Esophagus muscularis mucosa (tissue), 3 donors: Measurements from ENCODE around the gene SERPINE1.

ENCODE experiments used
- POLR2A ChIP-seq: fragments of 450-650 bp; IDR thresholded peaks from one replicate; pipeline ENCODE4 v1.6.1; 2017; ENCODE audit warnings: antibody characterized with exemption, moderate library complexity, mild to moderate bottlenecking, low read depth
- POLR2AphosphoS5 ChIP-seq, 2 donors: sonication (generic); formaldehyde crosslinking; IDR thresholded peaks; one replicate each; pipeline ENCODE4 v1.6.1; 2017; ENCODE audit warnings: antibody characterized with exemption in 2 of 2
- TF ChIP-seq, protein P1 (sequence below), 3 experiments: fragments of 200-600 bp in 2 of 3; fragments of 450-650 bp in 1 of 3; sonication (generic) in 2 of 3; IDR thresholded peaks; one replicate each; pipeline ENCODE4 v1.5.1; 2017 to 2019; ENCODE audit warnings: antibody characterized with exemption in 3 of 3, mild to moderate bottlenecking in 2 of 3, moderate library complexity in 1 of 3

- TF ChIP-seq POLR2A (no peak), POLR2AphosphoS5 (IDR thresholded peaks at IDR 0.05) (no peak)
- TF ChIP-seq, protein P1, sequence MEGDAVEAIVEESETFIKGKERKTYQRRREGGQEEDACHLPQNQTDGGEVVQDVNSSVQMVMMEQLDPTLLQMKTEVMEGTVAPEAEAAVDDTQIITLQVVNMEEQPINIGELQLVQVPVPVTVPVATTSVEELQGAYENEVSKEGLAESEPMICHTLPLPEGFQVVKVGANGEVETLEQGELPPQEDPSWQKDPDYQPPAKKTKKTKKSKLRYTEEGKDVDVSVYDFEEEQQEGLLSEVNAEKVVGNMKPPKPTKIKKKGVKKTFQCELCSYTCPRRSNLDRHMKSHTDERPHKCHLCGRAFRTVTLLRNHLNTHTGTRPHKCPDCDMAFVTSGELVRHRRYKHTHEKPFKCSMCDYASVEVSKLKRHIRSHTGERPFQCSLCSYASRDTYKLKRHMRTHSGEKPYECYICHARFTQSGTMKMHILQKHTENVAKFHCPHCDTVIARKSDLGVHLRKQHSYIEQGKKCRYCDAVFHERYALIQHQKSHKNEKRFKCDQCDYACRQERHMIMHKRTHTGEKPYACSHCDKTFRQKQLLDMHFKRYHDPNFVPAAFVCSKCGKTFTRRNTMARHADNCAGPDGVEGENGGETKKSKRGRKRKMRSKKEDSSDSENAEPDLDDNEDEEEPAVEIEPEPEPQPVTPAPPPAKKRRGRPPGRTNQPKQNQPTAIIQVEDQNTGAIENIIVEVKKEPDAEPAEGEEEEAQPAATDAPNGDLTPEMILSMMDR (IDR thresholded peaks at IDR 0.05): no peak
Observed at GRCh38 chr7:101134399-101134980, 7.6 kb downstream of the SERPINE1 start.
